RWPE1 (cell line): Measurements from ENCODE around the gene LHFPL2.
A peak's percentile ranks its signal among the peaks of the same experiment; 100 is the strongest.

Experiments used
- CTCF ChIA-PET: fragments of 350-600 bp; sonication (Branson Sonifier 250); formaldehyde crosslinking; extraction: SDS; loops from one replicate; lab custom pipeline; 2021; lab: Yijun Ruan, JAX
- POLR2A ChIA-PET: fragments of 400-600 bp; formaldehyde crosslinking; extraction: SDS; loops from one replicate; lab custom pipeline; 2020; ENCODE audit warnings: antibody characterized with exemption; ENCODE audit not compliant: low non-redundant PET; lab: Yijun Ruan, JAX
- DNase-seq: peaks from one replicate; pipeline ENCODE4 v3.0.0; 2012; ENCODE audit warnings: low spot score
- H3K27ac ChIP-seq: fragments of 450-650 bp; 2 replicates; pipeline ENCODE4 v1.5.1; 2017
- CTCF ChIP-seq: fragments of 450-650 bp; conservative IDR thresholded peaks from 2 replicates; pipeline ENCODE4 v1.5.1; 2017; ENCODE audit warnings: low read depth, mild to moderate bottlenecking

The LHFPL2 gene

GRCh38 chr5:78587081-78587774 is 61.3 kb downstream of the LHFPL2 start:
- ChIA-PET CTCF (no interaction called here), POLR2A (no interaction called here)
- no peak for TF ChIP-seq CTCF
- H3K27ac ChIP-seq = peak overlapping the region; percentile 68
- DNase-seq = no peak

- POLR2A ChIA-PET = no interaction called here
- CTCF ChIA-PET = interaction anchor here (0.7 kb wide), 1 partner anchor 49 kb away, joined by 3 read pairs; no protein-coding TSS in a partner anchor
- peak; percentile 96 for DNase-seq
- no peak for TF ChIP-seq CTCF
- H3K27ac ChIP-seq = peak overlapping the region; percentile 75
Measured at GRCh38 chr5:78586251-78586650, 62.3 kb downstream of the LHFPL2 start.

GRCh38 chr5:78578015-78578414 is 70.6 kb downstream of the LHFPL2 start:
- no peak for TF ChIP-seq CTCF
- ChIA-PET CTCF (interaction anchor here (0.9 kb wide), 1 partner anchor 55 kb away, joined by 3 read pairs; no protein-coding TSS in a partner anchor), POLR2A (no interaction called here)
- H3K27ac ChIP-seq = no peak overlapping the region
- no peak for DNase-seq

GRCh38 chr5:78577071-78577807 is 71.3 kb downstream of the LHFPL2 start:
- TF ChIP-seq CTCF = no peak

GRCh38 chr5:78576376-78576775 is 72.2 kb downstream of the LHFPL2 start:
- CTCF ChIA-PET = interaction anchor here (0.7 to 1.0 kb wide), 2 partner anchors 12 kb away, joined by 3 read pairs; no protein-coding TSS in a partner anchor
- TF ChIP-seq CTCF = no peak
- H3K27ac ChIP-seq = no peak overlapping the region
- DNase-seq = no peak
- POLR2A ChIA-PET = no interaction called here

More at GRCh38 chr5:78577071-78577807, 71.3 kb downstream of the LHFPL2 start:
- DNase-seq = no peak
- H3K27ac ChIP-seq = no peak overlapping the region
- ChIA-PET CTCF (interaction anchor here (0.9 to 1.0 kb wide), 2 partner anchors 13 to 56 kb away, joined by 3 read pairs; no protein-coding TSS in a partner anchor), POLR2A (no interaction called here)

- ChIA-PET CTCF (no interaction called here), POLR2A (no interaction called here)
- DNase-seq = no peak
- H3K27ac ChIP-seq = no peak overlapping the region
- no peak for TF ChIP-seq CTCF
Measured at GRCh38 chr5:78574731-78575161, 73.8 kb downstream of the LHFPL2 start.
